ENCODE results near the gene SLC10A7. TPM values are rescaled to one million over a fixed set of nuclear protein-coding genes. Genes with fewer than 3 reads are reported as not detected.

SLC10A7 gene
- polyA plus RNA-seq, 4 donors: 13.4 to 18.0 (median 16.4) TPM

DNA sequence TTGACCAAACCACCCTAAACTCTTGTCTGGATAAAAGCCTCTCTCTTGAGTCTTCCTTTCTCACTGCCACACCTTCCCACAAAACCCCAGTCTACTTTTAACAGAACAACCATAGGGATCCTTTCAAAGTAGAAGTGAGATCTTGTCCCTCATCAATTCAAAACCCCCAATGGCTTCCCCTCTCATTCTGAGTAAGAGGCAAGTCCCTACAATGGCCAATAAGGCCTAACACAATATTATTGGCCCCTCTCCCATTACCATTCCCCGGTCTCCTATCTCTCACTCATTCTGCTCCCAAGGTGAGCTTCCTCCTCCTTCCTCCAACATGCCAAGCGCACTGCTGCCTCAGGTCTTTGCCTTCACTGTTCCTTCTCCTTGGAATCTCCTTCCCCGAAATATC, 250.3 kb downstream of the SLC10A7 start:
- no peak for DNase-seq (ENCODE audit: low read depth in 4 of 4, low spot score in 3 of 4)

DNA sequence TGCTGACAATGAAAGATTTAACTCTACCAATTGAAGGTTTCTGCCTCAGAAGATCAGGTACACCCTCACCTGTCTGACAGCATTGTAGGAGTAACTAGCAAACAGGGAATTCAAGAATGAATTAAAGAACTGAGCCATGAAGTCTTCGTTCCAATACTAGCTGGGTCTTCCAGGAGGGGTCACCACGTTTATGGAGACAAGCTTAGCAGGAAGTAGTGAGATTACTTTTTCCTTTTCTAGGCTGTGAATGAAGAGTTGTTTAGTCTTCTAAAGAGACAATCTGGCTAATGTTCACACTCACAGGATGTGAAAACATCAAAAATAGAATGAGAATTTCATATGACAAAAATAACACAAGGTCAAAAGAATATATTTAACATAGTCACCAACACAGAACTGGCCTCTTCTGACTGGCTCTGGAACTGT, 252.5 kb downstream of the SLC10A7 start:
- DNase-seq (ENCODE audit: low read depth in 4 of 4, low spot score in 3 of 4): no peak

DNA sequence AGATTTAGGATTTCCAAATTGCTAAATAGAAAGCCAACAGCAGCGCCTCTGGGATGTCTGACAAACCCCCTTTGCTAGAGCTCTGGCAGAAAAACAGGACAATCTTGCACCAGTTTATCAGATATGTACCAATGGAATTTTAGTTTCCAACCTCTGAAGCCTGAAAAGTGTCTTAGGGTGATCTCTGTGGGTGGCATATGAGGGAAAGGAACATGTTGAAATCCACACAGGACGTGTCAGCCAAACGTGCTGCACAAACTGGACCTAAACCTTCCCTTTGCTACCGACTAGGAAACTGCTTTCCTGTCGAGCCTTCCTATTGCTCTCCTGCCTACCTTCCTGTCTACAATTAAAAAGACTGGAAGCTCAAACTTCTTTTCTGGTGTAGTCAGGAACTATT, 253.9 kb downstream of the SLC10A7 start:
- no peak for DNase-seq (ENCODE audit: low read depth in 4 of 4, low spot score in 3 of 4)

DNA sequence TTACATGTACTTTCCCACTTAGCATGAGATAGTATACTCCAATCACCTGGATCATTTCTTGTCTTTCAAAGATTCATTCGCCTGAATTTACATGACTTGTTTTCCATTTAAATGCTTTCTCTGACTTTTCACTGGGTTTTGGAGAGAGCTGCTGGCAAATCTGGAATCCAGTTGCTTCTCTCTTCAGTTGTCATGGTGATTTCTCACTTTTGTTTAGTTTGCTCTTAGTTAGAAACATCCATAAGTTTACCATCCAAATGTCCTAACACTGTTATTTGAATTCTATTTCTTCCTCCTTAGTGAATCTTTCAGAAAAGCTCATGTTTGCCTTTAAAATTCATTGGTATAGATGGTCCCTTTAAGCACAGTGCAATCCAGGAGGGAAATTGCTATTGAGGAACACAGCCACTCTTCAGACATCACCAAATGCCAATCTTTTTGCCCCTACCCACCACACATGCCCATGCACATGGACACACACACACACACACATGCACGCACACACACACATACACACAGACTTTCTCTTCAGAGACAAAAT, 255.7 kb downstream of the SLC10A7 start:
- DNase-seq (ENCODE audit: low read depth in 4 of 4, low spot score in 3 of 4): no peak

DNA sequence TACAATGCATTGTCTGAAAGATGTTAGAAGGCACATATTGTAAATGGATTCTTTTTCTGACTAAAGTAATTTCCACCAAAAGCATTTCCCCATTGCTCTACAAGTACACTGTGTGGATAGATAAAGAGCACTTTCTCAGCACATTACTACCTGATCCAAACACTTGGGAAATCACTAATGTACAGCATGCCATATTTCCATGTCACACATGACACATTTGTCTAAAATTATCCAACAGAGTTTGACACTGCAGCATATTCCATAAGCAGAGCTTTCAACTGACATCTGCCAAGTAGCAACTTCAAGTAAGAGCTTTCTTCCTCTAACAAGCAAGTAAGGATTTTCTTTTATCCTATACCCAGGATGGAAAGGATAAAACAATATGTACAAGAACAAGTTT, 257.9 kb downstream of the SLC10A7 start:
- DNase-seq (ENCODE audit: low read depth in 4 of 4, low spot score in 3 of 4): no peak

DNA sequence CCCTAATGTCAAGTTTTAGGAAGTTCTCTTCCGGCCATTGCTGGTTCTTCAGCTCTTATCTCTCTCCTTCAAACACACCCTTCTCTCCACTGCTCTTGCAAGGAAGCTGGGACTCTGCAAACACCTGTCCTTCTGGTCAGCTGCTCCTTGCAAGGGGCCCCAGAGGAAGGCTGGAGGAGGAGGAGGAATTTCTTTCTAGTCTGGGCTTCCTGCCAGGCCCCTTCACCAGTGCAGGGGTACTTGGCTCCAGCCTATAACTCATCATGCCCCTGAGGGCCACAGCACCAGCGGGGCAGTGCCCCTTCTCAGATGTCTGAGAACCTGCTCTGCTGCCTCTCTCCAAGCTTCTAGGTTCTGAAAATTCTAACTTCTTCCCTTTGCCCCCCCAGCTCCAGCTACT, 260.7 kb downstream of the SLC10A7 start:
- no peak for DNase-seq (ENCODE audit: low read depth in 4 of 4, low spot score in 3 of 4)

DNA sequence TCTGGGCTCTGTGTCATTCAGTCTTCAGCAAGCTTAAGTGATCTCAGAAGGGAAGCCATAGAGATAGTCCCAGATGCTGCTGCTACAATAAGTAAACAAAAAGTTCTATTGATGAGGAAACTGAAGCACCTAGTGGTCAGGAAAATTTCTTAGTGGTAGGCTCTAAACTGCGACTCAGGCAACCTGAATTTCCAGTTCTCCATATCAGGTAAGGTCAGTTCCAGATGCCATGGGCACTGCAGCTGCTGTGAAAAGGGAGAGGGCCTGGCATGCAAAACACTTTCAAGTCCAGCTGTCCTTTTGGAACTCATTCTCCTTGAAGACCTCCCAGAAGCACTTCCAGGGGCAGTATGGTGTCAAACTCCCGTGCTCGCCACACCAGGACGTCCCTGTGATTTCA, 261.2 kb downstream of the SLC10A7 start:
- no peak for DNase-seq (ENCODE audit: low read depth in 4 of 4, low spot score in 3 of 4)

DNA sequence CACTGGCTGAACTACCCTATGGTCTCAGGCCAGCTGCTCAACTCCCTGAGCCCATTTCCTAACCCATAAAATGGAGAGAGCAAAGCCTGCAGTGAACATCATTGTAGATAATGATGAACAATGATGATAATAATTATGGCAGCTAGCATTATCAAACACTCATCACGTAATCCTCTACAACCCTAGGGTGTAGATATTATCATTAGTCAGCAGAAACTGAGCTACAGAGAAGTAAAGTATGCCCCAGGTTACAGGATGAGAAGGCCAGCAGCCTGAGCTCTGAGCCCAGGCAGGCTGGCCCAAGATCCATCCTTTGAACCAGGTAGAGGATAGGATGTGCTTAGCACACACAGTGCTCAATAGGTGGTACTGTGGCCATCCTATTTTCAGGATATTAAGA, 264.2 kb downstream of the SLC10A7 start:
- DNase-seq (ENCODE audit: low read depth in 4 of 4, low spot score in 3 of 4): no peak

DNA sequence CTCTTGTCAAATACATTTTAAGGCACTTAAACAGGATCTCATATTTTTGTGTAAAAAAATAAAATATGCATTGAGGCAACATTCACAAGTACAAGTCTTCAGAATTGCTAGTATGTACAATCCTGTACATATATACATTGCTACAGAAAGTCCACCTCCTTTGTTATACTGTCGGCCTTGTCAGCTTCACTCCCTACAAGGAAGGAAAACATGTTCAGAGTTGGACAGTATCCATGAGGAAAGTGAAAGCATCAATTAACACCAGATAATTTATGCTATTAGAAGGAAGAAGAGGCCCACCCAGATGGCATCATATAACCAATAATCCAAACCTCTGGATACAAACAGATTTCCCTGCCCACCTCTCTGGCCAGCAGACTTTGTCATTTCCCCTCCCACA, 265.4 kb downstream of the SLC10A7 start:
- DNase-seq (ENCODE audit: low read depth in 4 of 4, low spot score in 3 of 4): no peak

DNA sequence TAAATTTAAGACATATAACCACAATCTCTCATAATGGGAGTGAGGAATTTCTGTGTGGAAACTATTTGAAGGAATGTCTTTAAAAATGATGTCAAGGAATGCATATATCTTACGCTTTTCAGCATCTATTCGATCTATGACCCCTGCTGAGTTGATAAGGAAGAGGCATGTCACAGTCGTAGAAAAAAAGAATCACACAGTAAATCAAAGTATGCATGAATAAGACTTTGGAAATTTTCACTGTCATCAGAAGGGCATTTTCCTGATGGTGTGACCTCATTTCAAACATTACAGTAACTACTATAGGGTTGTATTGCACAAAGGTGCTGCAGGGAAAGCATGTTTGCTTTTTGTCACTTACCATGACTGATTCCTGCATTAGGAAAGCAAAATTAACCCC, 265.9 kb downstream of the SLC10A7 start:
- DNase-seq (ENCODE audit: low read depth in 4 of 4, low spot score in 3 of 4): no peak

DNA sequence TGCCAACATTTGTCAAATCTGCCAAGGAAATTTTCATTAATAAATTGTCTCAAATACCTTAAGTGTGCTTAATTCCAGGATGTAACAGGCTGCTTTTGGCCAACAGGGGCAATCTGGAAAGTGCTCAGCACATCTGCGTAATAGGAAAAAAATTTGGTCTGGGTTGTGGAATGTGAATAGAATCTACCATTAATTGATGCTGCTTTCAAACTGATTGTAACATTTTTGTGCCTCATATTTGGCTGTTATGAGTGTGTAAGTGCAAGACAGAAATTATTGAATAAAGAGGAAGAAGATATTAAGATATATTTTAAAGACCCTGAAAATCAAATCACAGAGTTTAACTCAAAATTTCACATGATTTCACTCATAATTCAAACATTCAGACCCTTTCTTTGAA, 266.3 kb downstream of the SLC10A7 start:
- no peak for DNase-seq (ENCODE audit: low read depth in 4 of 4, low spot score in 3 of 4)

DNA sequence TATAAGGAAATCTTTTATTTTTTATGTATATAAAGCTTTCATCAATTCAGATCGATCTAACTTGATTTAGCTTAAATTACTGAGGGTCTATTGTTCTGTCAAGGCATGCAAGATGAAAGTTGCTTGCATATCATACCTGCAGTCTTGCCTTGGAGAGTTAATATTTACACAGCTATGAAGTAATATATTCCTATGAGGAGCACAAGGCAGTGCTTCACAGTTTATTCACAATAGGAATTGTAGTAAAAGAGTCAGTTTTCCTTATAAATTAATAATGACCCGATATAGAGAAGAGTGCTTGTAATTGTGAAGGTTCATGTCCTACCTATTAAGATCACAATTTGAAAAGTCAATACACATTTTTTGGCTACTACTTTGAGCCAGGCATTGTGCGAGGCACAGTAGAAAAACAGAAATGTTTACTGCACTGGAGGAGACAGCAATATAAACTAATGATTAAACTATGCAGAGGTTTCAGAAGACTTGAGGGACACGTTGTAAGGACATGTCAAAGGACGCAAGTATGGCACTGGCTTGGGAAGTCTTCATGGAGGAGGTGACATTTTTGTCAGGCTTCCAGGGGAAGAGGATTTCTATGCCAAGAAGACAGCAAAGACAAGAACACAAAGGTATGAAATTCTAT, 268.6 kb downstream of the SLC10A7 start:
- DNase-seq (ENCODE audit: low read depth in 4 of 4, low spot score in 3 of 4): no peak

DNA sequence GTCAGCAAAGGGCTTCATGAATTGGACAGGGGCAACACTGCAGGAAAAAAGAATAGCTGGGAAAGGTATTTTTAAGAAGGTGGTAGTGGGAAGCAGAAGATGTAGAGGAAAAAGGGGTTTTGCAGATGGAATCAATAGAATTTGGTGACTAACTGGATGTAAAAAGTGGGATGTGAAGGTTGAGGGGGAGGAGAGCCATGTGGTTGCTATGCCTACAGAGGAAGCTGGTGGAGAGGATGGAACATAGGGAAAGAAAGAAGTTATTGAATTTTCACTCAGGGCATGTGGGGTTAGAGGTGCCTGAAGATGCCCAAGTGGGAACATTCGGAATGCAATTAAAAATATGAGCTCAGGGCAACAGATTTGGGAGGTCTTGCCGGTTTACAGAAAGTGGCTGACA, 274.4 kb downstream of the SLC10A7 start:
- DNase-seq (ENCODE audit: low read depth in 4 of 4, low spot score in 3 of 4): no peak

DNA sequence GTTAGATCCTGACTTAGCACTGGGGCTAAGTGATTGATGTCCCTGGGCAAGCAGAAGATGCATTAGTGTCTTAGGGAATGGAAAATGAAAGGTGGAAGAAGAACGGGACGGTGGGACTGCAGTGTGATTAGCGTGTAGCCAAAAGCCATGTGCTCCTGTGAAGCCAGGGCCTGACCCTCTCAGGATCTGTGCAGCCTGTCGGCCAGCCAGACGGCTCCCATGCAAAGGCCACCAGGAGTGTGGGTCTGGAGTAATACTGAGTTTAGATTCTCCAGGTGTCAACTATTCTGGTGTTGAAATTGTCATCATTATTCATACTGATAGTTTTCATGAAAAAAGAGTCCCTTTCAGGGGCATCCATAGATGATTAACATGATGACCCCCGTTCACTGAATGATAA, 275.4 kb downstream of the SLC10A7 start:
- DNase-seq (ENCODE audit: low read depth in 4 of 4, low spot score in 3 of 4): no peak

DNA sequence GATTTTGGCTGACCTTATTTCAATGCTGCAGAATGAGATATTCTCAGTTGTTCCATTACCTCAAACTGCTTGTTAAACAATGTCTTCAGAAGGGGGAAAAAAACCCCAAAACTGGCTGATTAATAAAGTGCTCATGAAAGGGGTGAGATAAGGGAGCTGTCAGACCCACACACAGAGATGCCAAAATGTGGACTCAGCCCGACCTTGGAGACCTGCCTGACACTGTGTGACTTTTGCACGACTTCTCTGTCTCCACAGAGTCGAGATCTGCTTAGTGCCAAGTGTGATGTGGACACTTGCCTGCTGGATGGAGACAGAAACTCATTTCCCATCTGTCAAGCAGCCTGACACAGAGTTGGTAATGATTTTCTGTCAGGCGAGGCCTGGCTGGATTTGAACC, 275.9 kb downstream of the SLC10A7 start:
- no peak for DNase-seq (ENCODE audit: low read depth in 4 of 4, low spot score in 3 of 4)

DNA sequence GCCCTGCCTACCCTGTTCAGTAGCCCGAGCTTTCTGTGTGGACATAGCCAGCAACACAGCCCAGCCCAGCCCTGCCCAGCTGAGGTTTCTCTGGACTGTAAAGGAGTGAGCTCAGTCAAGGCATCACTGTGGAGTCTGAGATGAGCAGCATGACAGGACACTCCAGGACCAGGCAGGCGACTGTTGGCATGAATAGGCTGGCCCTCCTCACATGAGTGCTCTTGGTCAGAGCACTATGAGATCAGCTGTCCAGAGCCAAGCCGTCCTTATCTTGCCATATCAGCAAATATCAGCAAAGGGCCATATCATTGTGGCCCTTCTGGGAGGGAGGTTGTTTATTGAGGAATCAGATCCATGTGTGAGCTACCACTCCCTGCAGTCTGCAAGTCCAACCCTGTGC, 276.5 kb downstream of the SLC10A7 start:
- DNase-seq (ENCODE audit: low read depth in 4 of 4, low spot score in 3 of 4): no peak

DNA sequence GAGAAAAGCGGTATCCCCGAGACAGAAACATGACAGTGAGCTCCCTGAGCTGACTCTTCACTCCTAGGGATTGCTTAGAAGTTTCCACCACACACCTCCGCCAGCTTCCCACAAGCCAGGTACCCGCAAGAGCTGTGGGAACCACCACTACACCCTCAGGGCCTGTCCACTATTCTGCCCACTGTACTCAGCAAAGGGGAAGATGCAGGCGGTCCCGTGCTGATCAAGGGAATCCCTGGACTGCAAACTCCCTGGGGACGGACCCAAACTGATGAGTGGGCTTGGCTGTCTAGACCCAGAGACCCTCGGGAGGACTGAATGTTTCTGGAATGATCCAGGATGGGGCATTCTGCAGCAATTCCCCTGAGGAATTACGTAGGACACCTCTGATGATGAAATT, 277.2 kb downstream of the SLC10A7 start:
- DNase-seq (ENCODE audit: low read depth in 4 of 4, low spot score in 3 of 4): no peak

DNA sequence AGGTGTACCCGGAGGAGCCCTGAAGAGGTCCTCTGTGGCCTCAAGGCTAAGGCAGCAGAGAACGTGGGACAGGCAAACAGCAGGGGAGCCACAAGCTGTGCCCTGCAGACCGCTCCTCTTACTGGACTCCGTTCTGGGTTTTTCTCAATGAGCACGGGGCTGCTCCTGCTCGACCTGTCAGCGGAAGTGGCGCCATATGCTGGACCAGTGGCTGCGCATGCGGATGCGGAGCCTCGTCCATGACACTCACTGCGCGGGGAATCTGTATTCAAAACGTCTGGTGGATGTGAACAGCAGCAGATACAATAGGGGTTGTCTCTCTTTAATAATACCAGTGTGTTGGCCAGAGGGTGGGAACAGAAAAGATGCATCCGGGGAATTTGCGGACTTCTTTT, 277.9 kb downstream of the SLC10A7 start:
- DNase-seq (ENCODE audit: low read depth in 4 of 4, low spot score in 3 of 4): no peak

DNA sequence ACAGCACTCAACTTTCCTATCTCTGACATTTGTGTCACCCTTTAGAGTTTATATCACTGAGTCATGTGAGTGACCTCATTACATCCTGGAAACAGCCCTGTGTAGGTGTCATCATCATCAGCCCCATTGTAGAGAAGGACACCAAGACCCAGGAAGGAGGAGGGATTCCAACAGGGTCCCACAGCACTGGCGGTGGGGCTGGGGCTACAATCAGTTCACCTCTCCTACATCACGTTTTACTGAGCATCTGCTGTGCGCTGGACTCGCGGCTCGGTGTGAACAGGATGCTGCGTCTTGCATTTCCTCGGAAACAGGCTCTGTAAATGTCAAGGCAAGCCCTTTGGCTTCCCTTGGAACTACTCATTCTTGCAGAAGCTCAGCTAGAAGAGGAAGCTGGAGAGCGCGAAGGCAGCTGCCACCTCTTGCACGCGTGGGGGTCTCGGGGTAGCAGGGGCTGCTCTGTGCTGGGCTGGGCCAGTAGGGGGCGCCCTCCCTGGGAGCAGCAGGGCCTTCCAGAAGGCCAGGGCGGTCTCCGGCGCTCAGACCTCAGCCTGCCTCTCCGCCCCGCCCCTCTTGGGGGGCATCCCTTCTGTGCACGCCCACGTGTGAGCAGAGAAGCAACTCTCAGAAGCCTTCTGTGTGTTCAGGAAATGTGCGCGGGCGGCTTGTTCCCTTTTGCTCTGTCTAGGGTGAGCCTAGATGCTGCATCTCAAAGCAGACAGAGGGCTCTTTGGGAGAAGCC, 278.4 kb downstream of the SLC10A7 start:
- DNase-seq (ENCODE audit: low read depth in 4 of 4, low spot score in 3 of 4): no peak

DNA sequence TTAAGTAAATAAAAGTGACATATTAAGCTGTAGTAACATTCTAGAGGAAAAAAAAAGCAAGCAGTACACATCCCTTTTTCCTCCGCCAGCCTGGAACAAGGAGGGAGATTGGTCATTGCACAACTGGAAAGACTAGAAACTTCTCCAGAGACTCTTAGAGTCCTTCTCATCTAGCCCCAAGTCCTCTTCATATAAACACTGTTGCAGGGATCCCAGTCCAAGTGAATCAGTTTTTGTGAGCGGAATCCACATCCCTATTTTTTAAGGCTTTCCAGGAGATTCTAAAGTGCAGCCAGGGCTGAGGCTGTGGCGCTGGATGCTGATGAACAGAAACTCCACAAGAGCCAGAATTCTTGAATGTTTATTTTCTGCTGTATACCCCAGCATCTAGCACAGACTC, 283.6 kb downstream of the SLC10A7 start:
- no peak for DNase-seq (ENCODE audit: low read depth in 4 of 4, low spot score in 3 of 4)

DNA sequence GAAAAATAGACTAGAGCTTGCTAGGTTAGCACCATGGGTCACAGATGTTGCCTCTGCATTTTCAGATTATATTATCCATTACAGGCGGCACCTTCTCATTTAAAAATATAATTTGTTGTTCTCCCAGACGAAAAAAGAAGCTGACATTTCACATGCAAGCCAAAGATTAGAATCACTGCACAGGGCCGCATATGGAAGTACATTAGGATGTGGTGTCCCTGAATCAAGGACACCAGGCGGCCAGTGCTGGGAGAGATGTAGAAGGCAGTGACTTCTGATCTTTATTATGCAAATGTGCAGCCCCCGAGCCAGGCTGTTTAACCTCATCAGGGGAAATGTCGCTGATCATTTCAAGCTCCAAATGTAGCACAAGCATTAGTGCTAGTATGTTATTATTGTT, 284.6 kb downstream of the SLC10A7 start:
- no peak for DNase-seq (ENCODE audit: low read depth in 4 of 4, low spot score in 3 of 4)

DNA sequence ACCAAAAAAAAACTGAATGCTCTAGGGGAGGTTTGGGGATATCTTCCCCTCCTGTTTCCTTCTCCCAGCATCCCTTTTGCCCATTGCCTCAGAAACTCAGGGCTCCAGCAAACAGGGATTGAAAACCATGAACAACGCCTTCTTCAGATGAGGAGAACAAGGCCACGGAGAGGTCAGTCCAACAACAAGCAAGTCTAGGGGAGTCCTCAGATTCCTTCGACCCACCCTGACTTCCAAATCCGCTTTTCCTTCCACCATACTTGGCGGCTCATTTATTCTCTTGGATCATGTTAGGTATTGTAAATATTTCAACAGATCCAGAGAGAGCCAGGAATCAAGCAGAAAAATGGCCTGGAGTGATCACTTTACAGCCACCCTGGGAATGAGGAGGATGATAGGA, 285.5 kb downstream of the SLC10A7 start:
- DNase-seq (ENCODE audit: low read depth in 4 of 4, low spot score in 3 of 4): no peak
